ENCODE measurements around the gene SUCO. TPM values are rescaled to one million over a fixed set of nuclear protein-coding genes. Genes with fewer than 3 reads are reported as not detected.

Gene SUCO
- total and polyA plus RNA-seq, 2 experiments from 2014 or later: 18.0 to 49.8 TPM

GRCh38 chr1:172485626-172486025 lies 47.3 kb upstream of the SUCO start (continued):
- no peak for TF ChIP-seq ZNF462 (CRISPR knock-in tag; IDR thresholded peaks at IDR 0.05)
- no peak for TF ChIP-seq JUNB (IDR thresholded peaks at IDR 0.05; ENCODE audit: unreplicated experiment)
- TF ChIP-seq ETS1 (IDR thresholded peaks at IDR 0.05): no peak
- no peak for TF ChIP-seq REST (IDR thresholded peaks at IDR 0.05; ENCODE audit: unreplicated experiment)
- no peak for TF ChIP-seq ZNF331 (CRISPR knock-in tag; IDR thresholded peaks at IDR 0.05; ENCODE audit: low read depth)
- TF ChIP-seq STAT1 (IDR thresholded peaks at IDR 0.05; ENCODE audit: unreplicated experiment): no peak
- TF ChIP-seq EZH2phosphoT487 (IDR thresholded peaks at IDR 0.05; ENCODE audit: unreplicated experiment): no peak
- TF ChIP-seq NANOG (IDR thresholded peaks at IDR 0.05; ENCODE audit: borderline replicate concordance): no peak
- TF ChIP-seq EZH2 (IDR thresholded peaks at IDR 0.05; ENCODE audit: low read depth, unreplicated experiment): no peak
- no peak for TF ChIP-seq POLR2AphosphoS5 (IDR thresholded peaks at IDR 0.05; ENCODE audit: low read depth)
